ENCODE measurements around the gene CXCL5.

- TF ChIP-seq STAT1 (IDR thresholded peaks at IDR 0.05; ENCODE audit: unreplicated experiment) (no peak), JUNB (IDR thresholded peaks at IDR 0.05; ENCODE audit: unreplicated experiment) (no peak), POLR2AphosphoS5 (IDR thresholded peaks at IDR 0.05; ENCODE audit: low read depth) (no peak)
These were observed 50.2 kb downstream of the CXCL5 start for GRCh38 chr4:73948291-73948690.
